OCI-LY7 (cell line): ENCODE measurements around the gene MPV17. TPM values are rescaled to one million over a fixed set of nuclear protein-coding genes. Genes with fewer than 3 reads are reported as not detected.
"Not testable (repeated sequence)": the region's sequence is repeated elsewhere in the genome, so short reads cannot be mapped to it uniquely, and the experiment has no call there.

Experiments
- BruUV-seq: library from RNA; stranded (reverse); fragments of 400-500 nt; replicated peaks from 2 replicates; lab custom pipeline; 2021; lab: Mats Ljungman, UMichigan
- CTCF ChIA-PET: fragments of 300-600 bp; sonication (Branson Sonifier 250); formaldehyde crosslinking; loops from one replicate; lab custom pipeline; 2022; ENCODE audit warnings: antibody characterized with exemption; ENCODE audit not compliant: unreplicated experiment; lab: Charles Lee
- POLR2A ChIA-PET: fragments of 300-600 bp; sonication (Branson Sonifier 250); formaldehyde crosslinking; loops from one replicate; lab custom pipeline; 2022; ENCODE audit warnings: antibody characterized with exemption; lab: Charles Lee
- DNase-seq: peaks from one replicate; pipeline ENCODE4 v3.0.0-alpha.2; 2015; ENCODE audit warnings: low spot score
- H2AFZ ChIP-seq: fragments of 200-600 bp; sonication (generic), shearing (Covaris generic); 2 replicates; pipeline ENCODE4 v1.6.1; 2014; ENCODE audit warnings: mild to moderate bottlenecking, antibody characterized with exemption, low read length, moderate library complexity
- H3K27ac ChIP-seq: fragments of 200-600 bp; sonication (generic); 2 replicates; pipeline ENCODE4 v1.5.1; 2014; ENCODE audit warnings: mixed run types, low read depth, mild to moderate bottlenecking, moderate library complexity, low read length, inconsistent platforms; ENCODE audit not compliant: poor library complexity, severe bottlenecking
- H3K36me3 ChIP-seq: fragments of 200-600 bp; sonication (generic); 2 replicates; pipeline ENCODE4 v1.6.1; 2014; ENCODE audit warnings: mild to moderate bottlenecking, antibody characterized with exemption, low read length, moderate library complexity, mixed read lengths; ENCODE audit not compliant: insufficient read depth
- H3K4me1 ChIP-seq: fragments of 200-600 bp; sonication (generic); 2 replicates; pipeline ENCODE4 v1.5.1; 2014; ENCODE audit warnings: mild to moderate bottlenecking, low read length; ENCODE audit not compliant: insufficient read depth, poor library complexity, severe bottlenecking
- H3K4me2 ChIP-seq: fragments of 200-600 bp; sonication (generic); 2 replicates; pipeline ENCODE4 v1.6.1; 2014; ENCODE audit warnings: mild to moderate bottlenecking, low read length
- H3K4me3 ChIP-seq: fragments of 200-600 bp; sonication (generic); 2 replicates; pipeline ENCODE4 v1.5.1; 2014; ENCODE audit warnings: mild to moderate bottlenecking, low read depth, low read length; ENCODE audit not compliant: poor library complexity, severe bottlenecking
- H3K79me2 ChIP-seq: fragments of 200-600 bp; sonication (generic); 2 replicates; pipeline ENCODE4 v1.6.1; 2016; ENCODE audit warnings: low read depth, mild to moderate bottlenecking, low read length, moderate library complexity, mixed read lengths; ENCODE audit not compliant: insufficient read depth
- H3K9me2 ChIP-seq: fragments of 200-600 bp; sonication (generic); 2 replicates; pipeline ENCODE4 v1.6.1; 2016; ENCODE audit warnings: mild to moderate bottlenecking, low read length, mixed read lengths; ENCODE audit not compliant: insufficient read depth
- H3K9me3 ChIP-seq: fragments of 200-600 bp; sonication (generic); 2 replicates; pipeline ENCODE4 v1.6.1; 2014; ENCODE audit warnings: mild to moderate bottlenecking, mixed run types, low read length, mixed read lengths
- H4K20me1 ChIP-seq: fragments of 200-600 bp; sonication (generic); 2 replicates; pipeline ENCODE4 v1.6.1; 2014; ENCODE audit warnings: mild to moderate bottlenecking, antibody characterized with exemption, low read length, moderate library complexity, mixed read lengths; ENCODE audit not compliant: insufficient read depth
- EZH2phosphoT487 ChIP-seq: fragments of 200-600 bp; sonication (generic); IDR thresholded peaks from 2 replicates; pipeline ENCODE4 v1.6.1; 2018; ENCODE audit warnings: low read depth, borderline replicate concordance, mild to moderate bottlenecking, mixed run types, antibody characterized with exemption, low read length, moderate library complexity, mixed read lengths
- intact Hi-C: fragments of 100-400 bp; cut with micrococcal nuclease; formaldehyde crosslinking; loops from one replicate; pipeline ENCODE4 v1.10.0; 2022; ENCODE audit not compliant: unreplicated experiment
- total RNA-seq, 2 experiments: library from RNA; depleted of rRNA in 1 of 2; stranded (reverse); fragments of >200 nt in 1 of 2; shearing (Covaris generic) in 1 of 2; gene quantifications; 2 replicates each; pipeline ENCODE4 v1.2.3, GENCODE V29; 2014 to 2022
- TF ChIP-seq, protein P1 (sequence below): fragments of 200-600 bp; sonication (generic); conservative IDR thresholded peaks from 2 replicates; pipeline ENCODE4 v1.5.1; 2014; ENCODE audit warnings: mild to moderate bottlenecking, antibody characterized with exemption, low read length, moderate library complexity, mixed read lengths

Gene MPV17
- total RNA-seq, 2 experiments from 2014 or later = 63.9 to 109 TPM

DNA sequence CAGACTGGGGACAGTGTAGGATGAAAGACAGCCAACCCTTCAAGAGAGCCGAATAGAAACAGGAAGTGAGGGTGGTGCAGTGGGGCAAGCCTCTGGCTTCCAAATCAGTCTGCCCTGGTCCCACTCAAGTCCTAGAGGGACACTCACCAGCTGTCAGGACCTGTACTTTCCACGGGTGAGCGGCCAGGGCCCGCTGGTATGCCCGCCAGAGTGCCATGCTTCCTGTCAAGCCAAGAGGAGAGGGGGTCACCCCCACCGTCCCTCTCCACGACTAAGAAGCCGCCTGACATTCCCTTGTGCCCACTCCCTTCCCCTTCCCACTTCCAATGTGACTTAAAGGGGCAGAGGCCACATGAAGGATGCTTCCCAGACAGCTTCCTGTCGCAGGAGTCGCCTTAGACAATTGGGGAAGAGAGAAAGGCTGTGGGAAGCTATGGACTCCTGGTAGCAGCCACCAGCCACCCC lies 564 bp downstream of the MPV17 start:
- Histone ChIP-seq H3K4me1 (peaks cover 16% of the 10 kb centered on the region), H3K9me3 (no peaks in the 10 kb centered on the region), H3K4me2 (peak overlapping the region; percentile 91), H2AFZ (peak overlapping the region; percentile 77; the same call in 1 of the 2 replicates), H3K36me3 (peaks cover 20% of the 10 kb centered on the region), H3K27ac (peak overlapping the region; percentile 58), H3K9me2 (no peaks in the 10 kb centered on the region), H3K4me3 (peak overlapping the region; percentile 84), H3K79me2 (peaks cover 24% of the 10 kb centered on the region; the same call in 1 of the 2 replicates), H4K20me1 (no peaks in the 10 kb centered on the region)
- intact Hi-C loops = loop anchor here (2.0 to 5.0 kb wide), 2 partner anchors 35 to 48 kb away; partner anchors contain the start of genes EIF2B4, GTF3C2 and SNX17
- BruUV-seq = TSS peak; percentile 64
- ChIA-PET CTCF (interaction anchor here (0.6 to 1.2 kb wide), 2 partner anchors 30 to 170 kb away, joined by 4 to 5 read pairs; no protein-coding TSS in a partner anchor), POLR2A (interaction anchor here (0.6 to 1.3 kb wide), 3 partner anchors 15 to 104 kb away, joined by 3 read pairs; no protein-coding TSS in a partner anchor)
- peak; percentile 48 for DNase-seq
- no peak for TF ChIP-seq EZH2phosphoT487
- TF ChIP-seq, protein P1, sequence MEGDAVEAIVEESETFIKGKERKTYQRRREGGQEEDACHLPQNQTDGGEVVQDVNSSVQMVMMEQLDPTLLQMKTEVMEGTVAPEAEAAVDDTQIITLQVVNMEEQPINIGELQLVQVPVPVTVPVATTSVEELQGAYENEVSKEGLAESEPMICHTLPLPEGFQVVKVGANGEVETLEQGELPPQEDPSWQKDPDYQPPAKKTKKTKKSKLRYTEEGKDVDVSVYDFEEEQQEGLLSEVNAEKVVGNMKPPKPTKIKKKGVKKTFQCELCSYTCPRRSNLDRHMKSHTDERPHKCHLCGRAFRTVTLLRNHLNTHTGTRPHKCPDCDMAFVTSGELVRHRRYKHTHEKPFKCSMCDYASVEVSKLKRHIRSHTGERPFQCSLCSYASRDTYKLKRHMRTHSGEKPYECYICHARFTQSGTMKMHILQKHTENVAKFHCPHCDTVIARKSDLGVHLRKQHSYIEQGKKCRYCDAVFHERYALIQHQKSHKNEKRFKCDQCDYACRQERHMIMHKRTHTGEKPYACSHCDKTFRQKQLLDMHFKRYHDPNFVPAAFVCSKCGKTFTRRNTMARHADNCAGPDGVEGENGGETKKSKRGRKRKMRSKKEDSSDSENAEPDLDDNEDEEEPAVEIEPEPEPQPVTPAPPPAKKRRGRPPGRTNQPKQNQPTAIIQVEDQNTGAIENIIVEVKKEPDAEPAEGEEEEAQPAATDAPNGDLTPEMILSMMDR = no peak

DNA sequence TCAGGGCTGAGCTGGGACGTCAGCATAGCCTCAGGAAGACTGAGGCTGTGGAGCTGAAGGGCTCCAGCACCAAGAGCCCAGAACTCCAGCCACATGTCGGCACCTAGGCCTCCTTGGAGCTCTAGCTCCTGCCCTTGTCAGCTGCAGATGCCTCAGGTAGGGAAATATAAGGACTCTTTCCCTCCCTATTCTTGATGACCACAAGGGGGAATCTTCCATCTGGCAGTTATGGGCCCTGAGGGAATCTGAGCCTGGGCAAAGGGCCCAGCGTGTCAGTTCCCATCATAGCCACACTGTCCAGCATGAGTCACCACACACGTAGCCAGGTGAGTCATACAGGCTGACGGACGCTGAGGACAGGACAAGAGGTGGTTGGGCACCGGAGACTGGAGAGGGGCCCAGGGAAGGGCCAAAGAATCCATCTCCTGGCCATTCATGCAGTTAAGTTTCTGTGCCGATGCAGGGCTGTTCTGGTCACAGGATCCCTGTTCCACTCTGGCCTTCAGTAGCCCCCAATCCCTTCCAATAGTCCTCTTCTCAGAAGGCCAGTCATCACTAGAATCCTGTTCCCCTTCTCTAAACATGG lies 1.8 kb downstream of the MPV17 start:
- Histone ChIP-seq H3K79me2 (peaks cover 24% of the 10 kb centered on the region; the same call in 1 of the 2 replicates), H3K36me3 (peaks cover 8% of the 10 kb centered on the region; the same call in 1 of the 2 replicates), H3K9me3 (no peaks in the 10 kb centered on the region), H4K20me1 (no peaks in the 10 kb centered on the region), H3K4me2 (peak overlapping the region; percentile 91), H3K4me3 (peak overlapping the region; percentile 84), H3K4me1 (peaks cover 16% of the 10 kb centered on the region), H3K27ac (no peak overlapping the region), H2AFZ (no peak overlapping the region), H3K9me2 (no peaks in the 10 kb centered on the region)
- DNase-seq = no peak
- no TSS peak for BruUV-seq
- no peak for TF ChIP-seq EZH2phosphoT487
- TF ChIP-seq, protein P1 = no peak
- intact Hi-C loops = loop anchor here (5.0 kb wide), 1 partner anchor 36 kb away; the partner anchor contains the start of gene GTF3C2
- ChIA-PET CTCF (interaction anchor here (0.6 to 1.5 kb wide), 2 partner anchors 18 to 310 kb away, joined by 3 read pairs; no protein-coding TSS in a partner anchor), POLR2A (no interaction called here)

DNA sequence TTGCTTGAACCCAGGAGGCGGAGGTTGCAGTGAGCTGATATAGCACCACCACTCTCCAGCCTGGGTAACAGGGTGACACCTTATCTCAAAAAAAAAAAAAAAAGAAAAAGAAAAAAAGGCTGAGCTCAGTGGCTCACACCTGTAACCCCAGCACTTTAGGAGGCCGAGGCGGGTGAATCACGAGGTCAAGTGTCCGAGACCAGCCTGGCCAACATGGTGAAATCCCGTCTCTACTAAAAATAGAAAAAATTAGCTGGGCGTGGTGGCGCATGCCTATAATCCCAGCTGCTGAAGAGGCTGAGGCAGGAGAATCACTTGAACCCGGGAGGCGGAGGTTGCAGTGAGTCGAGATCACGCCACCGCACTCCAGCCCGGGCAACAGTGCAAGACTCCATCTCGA lies 3.1 kb downstream of the MPV17 start:
- not testable (repeated sequence) for H3K9me3 ChIP-seq, H3K4me3 ChIP-seq, H3K27ac ChIP-seq, H3K36me3 ChIP-seq, H4K20me1 ChIP-seq, H2AFZ ChIP-seq, H3K9me2 ChIP-seq, H3K4me2 ChIP-seq, DNase-seq, BruUV-seq
- H3K79me2 ChIP-seq = peaks cover 24% of the 10 kb centered on the region; the same call in 1 of the 2 replicates
- intact Hi-C loops = loop anchor here (5.0 kb wide), 1 partner anchor 37 kb away; the partner anchor contains the start of gene GTF3C2
- peaks cover 16% of the 10 kb centered on the region for H3K4me1 ChIP-seq
- ChIA-PET CTCF (interaction anchor here (1.5 kb wide), 1 partner anchor 17 kb away, joined by 3 read pairs; no protein-coding TSS in a partner anchor), POLR2A (interaction anchor here (0.6 to 1.3 kb wide), 2 partner anchors 17 to 37 kb away, joined by 3 to 4 read pairs; no protein-coding TSS in a partner anchor)
